ENCODE measurements around the gene ITPR1. TPM values are rescaled to one million over a fixed set of nuclear protein-coding genes. Genes with fewer than 3 reads are reported as not detected.
A peak's percentile ranks its signal among the peaks of the same experiment; 100 is the strongest.

ITPR1 gene
- total RNA-seq, 1 donor from 2014 or later, result 6.7 TPM

DNA sequence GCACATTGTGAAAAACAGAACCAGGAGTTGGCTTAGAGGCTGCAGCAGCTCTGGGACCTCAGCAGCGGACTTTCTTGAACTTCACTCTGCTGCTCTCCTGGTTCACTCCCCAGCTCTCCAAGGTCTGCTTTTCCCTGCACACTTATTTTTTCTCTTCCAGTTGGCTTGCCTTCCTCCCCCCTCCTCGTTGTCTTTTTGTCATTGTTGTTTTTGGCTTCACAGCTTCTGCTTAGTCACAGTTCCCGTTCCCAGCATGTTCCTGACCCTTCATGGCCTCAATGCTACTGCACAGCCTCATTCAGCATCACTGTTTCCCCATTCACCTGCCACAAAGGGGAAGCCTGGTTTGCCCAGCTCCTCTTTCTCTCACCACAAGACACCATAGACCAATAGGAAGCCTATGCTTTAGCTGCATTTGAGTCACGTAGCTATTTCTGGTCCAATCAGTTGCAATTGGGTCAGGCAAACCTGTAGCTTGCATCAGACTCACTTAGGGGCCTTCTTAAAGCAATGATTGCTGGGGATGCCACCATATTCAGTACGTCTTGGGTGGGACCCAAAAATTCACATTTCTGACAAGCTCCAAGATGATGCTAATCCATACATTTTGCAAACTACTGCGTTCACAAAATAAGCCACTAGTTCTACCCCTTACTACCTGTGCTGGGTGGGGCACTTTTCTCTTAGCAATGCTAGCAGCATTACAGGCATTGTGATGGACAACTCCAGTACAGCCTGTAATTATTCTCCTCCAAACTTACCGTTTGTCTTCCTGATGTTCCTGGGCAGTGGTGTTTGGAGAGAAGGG is 18.3 kb upstream of the ITPR1 start:
- Mint-ChIP-seq H3K36me3 (ENCODE audit: low read depth, unreplicated experiment) (no peaks in the 10 kb centered on the region), H3K4me3 (ENCODE audit: unreplicated experiment) (no peak overlapping the region), H3K27me3 (ENCODE audit: low read depth, unreplicated experiment) (peaks cover 29% of the 10 kb centered on the region), H3K9me3 (ENCODE audit: unreplicated experiment) (no peaks in the 10 kb centered on the region), H3K27ac (ENCODE audit: unreplicated experiment) (no peak overlapping the region), H3K4me1 (ENCODE audit: low read depth, unreplicated experiment) (no peaks in the 10 kb centered on the region)
- Histone ChIP-seq H4K20me1 (ENCODE audit: insufficient read depth, low read length) (no peaks in the 10 kb centered on the region), H3K4me3 (ENCODE audit: insufficient read depth, low read depth, low read length) (no peak overlapping the region), H3K9me3 (ENCODE audit: insufficient read depth, low read depth, low read length) (no peaks in the 10 kb centered on the region), H3K27ac (ENCODE audit: low read depth, low read length) (no peak overlapping the region), H3K4me2 (ENCODE audit: low read length) (peak overlapping the region; percentile 66), H3K79me2 (ENCODE audit: insufficient read depth, low read length) (no peaks in the 10 kb centered on the region), H3K4me1 (ENCODE audit: insufficient read depth, low read length) (peaks cover 9% of the 10 kb centered on the region), H3K36me3 (ENCODE audit: insufficient read depth, low read length) (no peaks in the 10 kb centered on the region), H3K27me3 (ENCODE audit: insufficient read depth, low read length) (peaks cover 48% of the 10 kb centered on the region), H2AFZ (ENCODE audit: low read depth, low read length) (no peak overlapping the region), H3K9ac (ENCODE audit: low read length) (no peak overlapping the region)
- FAIRE-seq (no peak), DNase-seq (ENCODE audit: low read depth) (peak; percentile 74)
- TF ChIP-seq, protein P1, sequence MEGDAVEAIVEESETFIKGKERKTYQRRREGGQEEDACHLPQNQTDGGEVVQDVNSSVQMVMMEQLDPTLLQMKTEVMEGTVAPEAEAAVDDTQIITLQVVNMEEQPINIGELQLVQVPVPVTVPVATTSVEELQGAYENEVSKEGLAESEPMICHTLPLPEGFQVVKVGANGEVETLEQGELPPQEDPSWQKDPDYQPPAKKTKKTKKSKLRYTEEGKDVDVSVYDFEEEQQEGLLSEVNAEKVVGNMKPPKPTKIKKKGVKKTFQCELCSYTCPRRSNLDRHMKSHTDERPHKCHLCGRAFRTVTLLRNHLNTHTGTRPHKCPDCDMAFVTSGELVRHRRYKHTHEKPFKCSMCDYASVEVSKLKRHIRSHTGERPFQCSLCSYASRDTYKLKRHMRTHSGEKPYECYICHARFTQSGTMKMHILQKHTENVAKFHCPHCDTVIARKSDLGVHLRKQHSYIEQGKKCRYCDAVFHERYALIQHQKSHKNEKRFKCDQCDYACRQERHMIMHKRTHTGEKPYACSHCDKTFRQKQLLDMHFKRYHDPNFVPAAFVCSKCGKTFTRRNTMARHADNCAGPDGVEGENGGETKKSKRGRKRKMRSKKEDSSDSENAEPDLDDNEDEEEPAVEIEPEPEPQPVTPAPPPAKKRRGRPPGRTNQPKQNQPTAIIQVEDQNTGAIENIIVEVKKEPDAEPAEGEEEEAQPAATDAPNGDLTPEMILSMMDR (IDR thresholded peaks at IDR 0.05; ENCODE audit: insufficient read depth, low read depth, low read length), result no peak
- TF ChIP-seq EZH2 (IDR thresholded peaks at IDR 0.05; ENCODE audit: insufficient read depth, low read length), result no peak

DNA sequence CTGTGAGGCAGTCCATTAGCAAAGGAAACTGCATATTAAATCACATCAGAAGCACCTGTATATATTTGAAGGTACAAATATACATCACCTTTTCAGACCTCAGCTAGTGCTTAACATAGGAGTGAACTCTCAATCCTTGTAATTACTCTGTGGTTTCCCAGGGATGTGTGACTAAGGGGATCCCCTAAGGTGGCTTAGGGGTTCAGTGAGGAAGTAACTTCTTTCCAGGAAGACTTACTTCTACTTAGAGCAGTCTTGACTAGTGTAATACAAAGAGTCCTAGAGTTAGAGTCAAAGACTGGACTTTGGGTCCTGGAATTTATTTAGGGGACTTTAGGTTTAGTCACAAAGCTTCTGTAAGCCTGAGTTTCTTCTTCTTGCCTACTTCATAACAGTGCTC is 17.3 kb upstream of the ITPR1 start:
- Histone ChIP-seq H4K20me1 (ENCODE audit: insufficient read depth, low read length) (no peaks in the 10 kb centered on the region), H3K4me1 (ENCODE audit: insufficient read depth, low read length) (peaks cover 9% of the 10 kb centered on the region), H3K27ac (ENCODE audit: low read depth, low read length) (no peak overlapping the region), H3K36me3 (ENCODE audit: insufficient read depth, low read length) (no peaks in the 10 kb centered on the region), H3K27me3 (ENCODE audit: insufficient read depth, low read length) (peaks cover 43% of the 10 kb centered on the region), H2AFZ (ENCODE audit: low read depth, low read length) (no peak overlapping the region), H3K4me3 (ENCODE audit: insufficient read depth, low read depth, low read length) (no peak overlapping the region), H3K79me2 (ENCODE audit: insufficient read depth, low read length) (no peaks in the 10 kb centered on the region), H3K4me2 (ENCODE audit: low read length) (no peak overlapping the region), H3K9ac (ENCODE audit: low read length) (no peak overlapping the region), H3K9me3 (ENCODE audit: insufficient read depth, low read depth, low read length) (no peaks in the 10 kb centered on the region)
- Mint-ChIP-seq H3K9me3 (ENCODE audit: unreplicated experiment) (no peaks in the 10 kb centered on the region), H3K27ac (ENCODE audit: unreplicated experiment) (no peak overlapping the region), H3K4me1 (ENCODE audit: low read depth, unreplicated experiment) (no peaks in the 10 kb centered on the region), H3K36me3 (ENCODE audit: low read depth, unreplicated experiment) (no peaks in the 10 kb centered on the region), H3K4me3 (ENCODE audit: unreplicated experiment) (no peak overlapping the region), H3K27me3 (ENCODE audit: low read depth, unreplicated experiment) (peaks cover 25% of the 10 kb centered on the region)
- TF ChIP-seq EZH2 (IDR thresholded peaks at IDR 0.05; ENCODE audit: insufficient read depth, low read length), result no peak
- TF ChIP-seq, protein P1 (IDR thresholded peaks at IDR 0.05; ENCODE audit: insufficient read depth, low read depth, low read length), result no peak
- FAIRE-seq, result no peak
- DNase-seq (ENCODE audit: low read depth), result no peak

DNA sequence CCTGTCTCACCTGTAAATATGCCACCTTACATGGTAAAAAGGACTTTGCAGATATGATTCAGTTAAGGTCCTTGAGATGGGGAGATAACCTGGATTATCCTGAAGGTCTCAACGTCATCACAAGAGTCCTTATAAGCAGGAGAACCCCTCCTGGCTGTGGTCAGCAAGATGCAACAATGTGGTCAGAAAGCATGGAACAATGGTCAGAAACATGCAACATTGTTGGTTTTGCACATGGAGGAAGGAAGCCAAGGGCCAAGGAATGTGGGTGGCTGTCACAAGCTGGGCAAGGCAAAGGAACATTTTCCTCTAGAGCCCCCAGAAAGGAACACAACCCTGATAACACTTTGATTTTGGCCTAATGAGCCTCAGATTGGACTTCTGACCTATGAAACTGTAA is 16.7 kb upstream of the ITPR1 start:
- no peak overlapping the region for H3K4me3 ChIP-seq (ENCODE audit: insufficient read depth, low read depth, low read length)
- H3K4me3 Mint-ChIP-seq (ENCODE audit: unreplicated experiment), result no peak overlapping the region
- no peaks in the 10 kb centered on the region for H3K4me1 Mint-ChIP-seq (ENCODE audit: low read depth, unreplicated experiment)
- H2AFZ ChIP-seq (ENCODE audit: low read depth, low read length), result no peak overlapping the region
- H3K27me3 ChIP-seq (ENCODE audit: insufficient read depth, low read length), result peaks cover 43% of the 10 kb centered on the region
- no peak overlapping the region for H3K9ac ChIP-seq (ENCODE audit: low read length)
- H3K27ac ChIP-seq (ENCODE audit: low read depth, low read length), result no peak overlapping the region
- H3K27ac Mint-ChIP-seq (ENCODE audit: unreplicated experiment), result no peak overlapping the region
- TF ChIP-seq EZH2 (IDR thresholded peaks at IDR 0.05; ENCODE audit: insufficient read depth, low read length), result no peak
- TF ChIP-seq, protein P1 (IDR thresholded peaks at IDR 0.05; ENCODE audit: insufficient read depth, low read depth, low read length), result no peak
- H3K4me1 ChIP-seq (ENCODE audit: insufficient read depth, low read length), result peaks cover 9% of the 10 kb centered on the region
- no peaks in the 10 kb centered on the region for H3K9me3 Mint-ChIP-seq (ENCODE audit: unreplicated experiment)
- DNase-seq (ENCODE audit: low read depth) (no peak), FAIRE-seq (no peak)
- H3K9me3 ChIP-seq (ENCODE audit: insufficient read depth, low read depth, low read length), result no peaks in the 10 kb centered on the region
- no peaks in the 10 kb centered on the region for H3K36me3 ChIP-seq (ENCODE audit: insufficient read depth, low read length)
- no peaks in the 10 kb centered on the region for H3K36me3 Mint-ChIP-seq (ENCODE audit: low read depth, unreplicated experiment)
- no peak overlapping the region for H3K4me2 ChIP-seq (ENCODE audit: low read length)
- H3K27me3 Mint-ChIP-seq (ENCODE audit: low read depth, unreplicated experiment), result peaks cover 22% of the 10 kb centered on the region
- H3K79me2 ChIP-seq (ENCODE audit: insufficient read depth, low read length), result no peaks in the 10 kb centered on the region
- no peaks in the 10 kb centered on the region for H4K20me1 ChIP-seq (ENCODE audit: insufficient read depth, low read length)
